CD4-positive, alpha-beta memory T cell (primary cell): Measurements from ENCODE around the gene AGMO. TPM values are rescaled to one million over a fixed set of nuclear protein-coding genes. Genes with fewer than 3 reads are reported as not detected.

Source experiments
- CTCF ChIA-PET: fragments of 350-600 bp; sonication (Branson Sonifier 250); formaldehyde crosslinking; loops from one replicate; lab custom pipeline; 2021; ENCODE audit warnings: inconsistent platforms; ENCODE audit not compliant: partially characterized antibody; lab: Charles Lee
- POLR2A ChIA-PET: fragments of 350-600 bp; sonication (Branson Sonifier 250); formaldehyde crosslinking; loops from one replicate; lab custom pipeline; 2021; ENCODE audit not compliant: partially characterized antibody; lab: Charles Lee
- DNase-seq, 5 donors: peaks; one replicate each; pipeline versions ENCODE4 v3.0.0 to v3.0.0-alpha.2; 2020 to 2022; ENCODE audit warnings: mixed read lengths in 1 of 5
- H3K27ac ChIP-seq: one replicate; pipeline ENCODE4 v1.7.0; 2013; ENCODE audit warnings: low read depth, low read length
- H3K27me3 ChIP-seq: 2 replicates; pipeline ENCODE4 v1.7.0; 2013; ENCODE audit warnings: mild to moderate bottlenecking, low read length, moderate library complexity; ENCODE audit not compliant: insufficient read depth
- H3K36me3 ChIP-seq: 2 replicates; pipeline ENCODE4 v1.7.0; 2013; ENCODE audit warnings: mild to moderate bottlenecking, low read length, moderate library complexity; ENCODE audit not compliant: insufficient read depth
- H3K4me1 ChIP-seq: 2 replicates; pipeline ENCODE4 v1.7.0; 2013; ENCODE audit warnings: mild to moderate bottlenecking, low read length, moderate library complexity; ENCODE audit not compliant: insufficient read depth
- H3K4me3 ChIP-seq, 2 donors: one replicate each; pipeline ENCODE4 v1.7.0; 2013; ENCODE audit warnings: low read length in 2 of 2, mild to moderate bottlenecking in 1 of 2
- H3K9me3 ChIP-seq, 2 donors: one replicate each; pipeline ENCODE4 v1.7.0; 2013; ENCODE audit warnings: low read length in 2 of 2, control low read depth in 1 of 2; ENCODE audit not compliant: control insufficient read depth in 1 of 2
- H3K27ac Mint-ChIP-seq, 7 donors: one replicate each; pipeline ENCODE4 v1.8.0; 2020 to 2021; ENCODE audit warnings: mixed read lengths in 7 of 7, mild to moderate bottlenecking in 6 of 7, inconsistent platforms in 3 of 7, moderate library complexity in 3 of 7
- H3K27me3 Mint-ChIP-seq, 2 donors: one replicate each; pipeline ENCODE4 v1.8.0; 2020 to 2021; ENCODE audit warnings: mixed read lengths in 2 of 2
- H3K36me3 Mint-ChIP-seq, 2 donors: one replicate each; pipeline ENCODE4 v1.8.0; 2020 to 2021; ENCODE audit warnings: mixed read lengths in 2 of 2, inconsistent platforms in 1 of 2, mild to moderate bottlenecking in 1 of 2
- H3K4me1 Mint-ChIP-seq, 4 donors: one replicate each; pipeline ENCODE4 v1.8.0; 2020 to 2021; ENCODE audit warnings: mixed read lengths in 4 of 4, mild to moderate bottlenecking in 1 of 4
- H3K4me3 Mint-ChIP-seq, 8 donors: one replicate each; pipeline ENCODE4 v1.8.0; 2020 to 2021; ENCODE audit warnings: mixed read lengths in 8 of 8, mild to moderate bottlenecking in 7 of 8, moderate library complexity in 6 of 8, inconsistent platforms in 3 of 8
- H3K9me3 Mint-ChIP-seq, 8 donors: one replicate each; pipeline ENCODE4 v1.8.0; 2020 to 2021; ENCODE audit warnings: mixed read lengths in 8 of 8, mild to moderate bottlenecking in 5 of 8, inconsistent platforms in 3 of 8, moderate library complexity in 1 of 8
- intact Hi-C: fragments of 100-400 bp; cut with micrococcal nuclease; formaldehyde crosslinking; loops from one replicate; pipeline ENCODE4 v1.15.1; 2023
- polyA plus RNA-seq, 2 donors: library from polyadenylated mRNA; unstranded; fragments of 300-500 nt; fragmentation: Illumina TruSeq; gene quantifications; one replicate each; pipeline ENCODE4 v1.2.3, GENCODE V29; 2021
- total RNA-seq, 2 experiments: library from RNA; stranded (reverse); gene quantifications; one replicate each; pipeline ENCODE4 v1.2.3, GENCODE V29; 2021

AGMO gene
- total RNA-seq, result not detected
- polyA plus RNA-seq, result not detected

DNA sequence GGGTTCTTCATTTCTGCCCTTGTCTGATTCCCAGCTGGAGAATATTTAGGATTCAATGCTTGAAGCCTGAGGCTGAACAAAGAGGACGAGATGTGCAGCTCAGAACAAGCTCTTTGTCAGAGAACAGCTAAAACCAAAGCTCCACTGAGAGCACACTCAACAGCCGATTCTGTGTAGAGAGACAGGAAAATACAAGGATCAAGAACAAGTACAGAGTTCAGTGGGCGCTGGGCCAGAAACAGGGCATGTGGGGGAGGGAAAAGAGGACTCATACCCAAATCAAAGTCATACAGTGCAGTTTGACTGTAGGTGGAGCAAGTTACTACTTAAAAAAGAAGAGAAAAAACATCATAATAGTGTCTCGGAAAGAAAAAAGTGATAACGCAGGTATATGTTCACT is at the start of gene AGMO:
Gene AGMO (minus strand): TSS at position 181 of the 400 bp plus-strand sequence.
- intact Hi-C loops, result no loop called here
- no peak for DNase-seq
- Histone ChIP-seq H3K27ac (no peak within 1 kb of the TSS), H3K9me3 (peaks cover 0 to 4% of the 10 kb centered on the region in 2 donors), H3K36me3 (no peaks in the 10 kb centered on the region), H3K27me3 (no peaks in the 10 kb centered on the region), H3K4me1 (no peaks in the 10 kb centered on the region), H3K4me3 (no peak within 1 kb of the TSS)
- Mint-ChIP-seq H3K36me3 (no peaks in the 10 kb centered on the region), H3K9me3 (peaks cover 0 to 9% (median 3%) of the 10 kb centered on the region in 8 donors), H3K27me3 (no peaks in the 10 kb centered on the region), H3K27ac (no peak within 1 kb of the TSS), H3K4me1 (no peaks in the 10 kb centered on the region), H3K4me3 (no peak within 1 kb of the TSS)
- CTCF ChIA-PET, result no interaction called here
- POLR2A ChIA-PET, result no interaction called here

DNA sequence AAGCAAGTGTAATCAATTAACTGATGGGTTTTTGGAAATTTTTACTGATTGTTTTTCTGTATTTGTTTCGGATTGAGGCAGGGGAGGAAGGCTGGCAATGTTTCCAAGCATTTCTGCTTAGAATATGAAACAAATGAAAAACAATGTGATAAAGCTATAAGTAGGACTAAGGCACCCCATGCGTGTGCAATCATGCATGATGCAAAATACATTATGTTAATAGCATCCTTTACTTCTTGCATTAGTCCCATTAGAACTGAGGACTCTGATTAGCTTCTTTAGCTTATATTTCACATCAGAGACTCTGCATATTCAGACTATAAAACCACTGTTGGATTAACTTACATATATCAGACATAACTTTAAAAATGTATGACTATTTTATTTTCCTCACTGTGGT is 48.7 kb upstream of the AGMO start:
- H3K36me3 Mint-ChIP-seq, result no peaks in the 10 kb centered on the region
- POLR2A ChIA-PET, result no interaction called here
- Histone ChIP-seq H3K36me3 (no peaks in the 10 kb centered on the region), H3K4me1 (no peaks in the 10 kb centered on the region), H3K4me3 (no peak overlapping the region), H3K27ac (no peak overlapping the region), H3K27me3 (no peaks in the 10 kb centered on the region), H3K9me3 (no peaks in the 10 kb centered on the region)
- no peak overlapping the region for H3K4me3 Mint-ChIP-seq
- peaks cover 0 to 13% (median under 1%) of the 10 kb centered on the region in 8 donors for H3K9me3 Mint-ChIP-seq
- no peak for DNase-seq
- H3K4me1 Mint-ChIP-seq, result no peaks in the 10 kb centered on the region
- intact Hi-C loops, result no loop called here
- CTCF ChIA-PET, result no interaction called here
- H3K27ac Mint-ChIP-seq, result no peak overlapping the region
- no peaks in the 10 kb centered on the region for H3K27me3 Mint-ChIP-seq

DNA sequence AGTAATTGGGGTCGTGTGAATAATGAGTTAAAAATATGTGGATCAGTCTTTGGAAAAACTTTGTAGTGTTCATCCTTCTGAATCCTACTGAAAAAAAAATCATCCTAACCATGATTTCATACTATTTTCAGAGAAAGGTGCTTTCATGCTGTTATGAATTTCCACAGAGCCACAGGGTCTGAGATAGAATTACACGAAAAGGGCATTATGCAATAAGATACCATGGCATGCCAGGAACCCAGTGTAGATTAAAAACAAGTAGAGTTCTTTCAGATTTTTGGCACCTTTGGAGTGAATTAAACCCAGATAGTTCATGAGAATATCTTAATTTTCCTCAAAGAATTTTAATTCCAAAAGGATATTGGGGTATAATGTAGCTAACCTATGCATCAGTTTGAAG is 47.5 kb upstream of the AGMO start:
- no peak overlapping the region for H3K27ac ChIP-seq
- H3K4me1 Mint-ChIP-seq, result no peaks in the 10 kb centered on the region
- H3K4me3 ChIP-seq, result no peak overlapping the region
- H3K4me3 Mint-ChIP-seq, result no peak overlapping the region
- H3K36me3 ChIP-seq, result no peaks in the 10 kb centered on the region
- no peaks in the 10 kb centered on the region for H3K27me3 Mint-ChIP-seq
- no peaks in the 10 kb centered on the region for H3K36me3 Mint-ChIP-seq
- no peak overlapping the region for H3K27ac Mint-ChIP-seq
- CTCF ChIA-PET, result no interaction called here
- POLR2A ChIA-PET, result no interaction called here
- intact Hi-C loops, result no loop called here
- H3K9me3 ChIP-seq, result no peaks in the 10 kb centered on the region
- H3K9me3 Mint-ChIP-seq, result peaks cover 0 to 10% (median under 1%) of the 10 kb centered on the region in 8 donors
- no peaks in the 10 kb centered on the region for H3K4me1 ChIP-seq
- no peaks in the 10 kb centered on the region for H3K27me3 ChIP-seq
- no peak for DNase-seq

DNA sequence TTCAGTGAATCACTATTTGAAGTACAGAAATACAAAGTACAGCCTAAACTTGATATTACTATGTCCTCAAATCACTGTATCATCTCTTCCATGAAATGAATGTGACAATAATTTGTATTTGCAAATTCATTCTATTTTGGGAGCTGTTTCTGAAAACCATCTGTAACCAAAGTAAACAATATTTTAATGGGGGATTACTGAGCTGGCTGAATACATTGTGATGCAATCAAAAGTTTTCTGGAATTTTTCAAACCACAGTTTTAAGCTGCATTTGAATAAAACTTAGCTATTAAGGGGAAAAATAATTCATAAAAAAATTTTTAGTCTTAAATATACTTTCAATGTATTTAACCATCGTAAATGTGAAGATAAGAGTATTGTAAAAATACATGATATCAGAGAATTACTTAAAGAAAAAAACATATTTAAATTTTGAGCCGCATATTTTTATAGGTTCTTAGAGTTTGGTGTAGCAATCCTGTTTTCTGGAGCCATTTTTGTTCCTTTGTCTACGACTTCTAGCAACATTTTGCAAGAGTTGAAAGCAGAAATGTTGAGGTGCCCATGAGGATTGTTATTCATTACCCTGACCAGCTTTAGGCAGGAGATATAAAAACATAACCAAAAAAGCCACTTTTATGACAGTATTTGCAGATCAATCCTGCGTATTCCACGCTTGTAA is 45.9 kb upstream of the AGMO start:
- no peaks in the 10 kb centered on the region for H3K9me3 ChIP-seq
- H3K4me1 ChIP-seq, result no peaks in the 10 kb centered on the region
- Mint-ChIP-seq H3K27me3 (no peaks in the 10 kb centered on the region), H3K36me3 (no peaks in the 10 kb centered on the region), H3K4me1 (no peaks in the 10 kb centered on the region), H3K4me3 (no peak overlapping the region), H3K27ac (no peak overlapping the region), H3K9me3 (peaks cover 0 to 12% (median 3%) of the 10 kb centered on the region in 8 donors)
- H3K4me3 ChIP-seq, result no peak overlapping the region
- H3K36me3 ChIP-seq, result no peaks in the 10 kb centered on the region
- H3K27ac ChIP-seq, result no peak overlapping the region
- DNase-seq, result no peak
- CTCF ChIA-PET, result no interaction called here
- no peaks in the 10 kb centered on the region for H3K27me3 ChIP-seq
- intact Hi-C loops, result no loop called here
- POLR2A ChIA-PET, result no interaction called here

DNA sequence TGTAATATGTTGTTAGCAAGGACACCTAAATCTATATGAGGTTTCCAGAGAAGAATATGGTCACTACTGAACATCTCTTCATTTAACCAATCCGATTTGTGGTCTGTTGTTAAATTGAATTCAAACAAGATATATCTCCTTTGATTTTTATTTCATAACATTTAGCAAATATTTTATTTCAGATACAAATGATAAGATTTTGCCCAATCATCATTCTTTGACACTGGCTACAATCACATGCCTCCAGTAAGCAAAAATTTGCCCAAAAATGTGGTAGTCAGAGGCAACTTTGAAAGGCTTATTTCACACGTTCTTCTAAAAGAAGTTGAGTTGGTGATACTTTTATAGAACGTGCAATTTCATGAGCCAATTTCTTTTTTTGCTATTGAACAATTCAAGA is 44.7 kb upstream of the AGMO start:
- no peak overlapping the region for H3K4me3 Mint-ChIP-seq
- Histone ChIP-seq H3K27ac (no peak overlapping the region), H3K4me3 (no peak overlapping the region), H3K4me1 (no peaks in the 10 kb centered on the region), H3K27me3 (no peaks in the 10 kb centered on the region), H3K36me3 (no peaks in the 10 kb centered on the region), H3K9me3 (no peaks in the 10 kb centered on the region)
- DNase-seq, result no peak
- H3K27me3 Mint-ChIP-seq, result no peaks in the 10 kb centered on the region
- no peaks in the 10 kb centered on the region for H3K4me1 Mint-ChIP-seq
- POLR2A ChIA-PET, result no interaction called here
- CTCF ChIA-PET, result no interaction called here
- no peak overlapping the region for H3K27ac Mint-ChIP-seq
- peaks cover 0 to 9% (median 2%) of the 10 kb centered on the region in 8 donors for H3K9me3 Mint-ChIP-seq
- H3K36me3 Mint-ChIP-seq, result no peaks in the 10 kb centered on the region
- intact Hi-C loops, result no loop called here

DNA sequence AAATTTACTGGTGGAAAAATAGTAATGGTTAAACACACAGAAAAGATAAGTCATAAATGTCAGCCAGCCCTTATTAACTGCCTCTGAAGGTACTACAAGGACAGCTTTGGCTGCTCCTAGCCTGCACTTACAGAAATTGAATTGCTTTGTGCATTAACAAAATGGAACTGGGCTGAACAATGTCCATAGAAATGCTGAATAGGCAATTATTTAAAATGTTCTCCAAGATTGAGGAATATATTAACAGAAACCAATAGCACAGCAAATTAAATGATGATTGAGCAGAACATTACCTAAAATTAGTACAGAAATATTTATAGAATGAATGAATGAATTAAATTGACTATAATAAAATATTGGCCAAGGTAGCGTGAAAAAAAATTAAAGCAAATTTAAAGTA is 42.4 kb upstream of the AGMO start:
- Mint-ChIP-seq H3K9me3 (peaks cover 0 to 5% (median 4%) of the 10 kb centered on the region in 8 donors), H3K4me1 (no peaks in the 10 kb centered on the region), H3K27me3 (no peaks in the 10 kb centered on the region), H3K36me3 (no peaks in the 10 kb centered on the region), H3K4me3 (no peak overlapping the region), H3K27ac (no peak overlapping the region)
- Histone ChIP-seq H3K27me3 (no peaks in the 10 kb centered on the region), H3K36me3 (no peaks in the 10 kb centered on the region), H3K9me3 (no peaks in the 10 kb centered on the region), H3K27ac (no peak overlapping the region), H3K4me1 (no peaks in the 10 kb centered on the region), H3K4me3 (no peak overlapping the region)
- intact Hi-C loops, result no loop called here
- ChIA-PET CTCF (no interaction called here), POLR2A (no interaction called here)
- no peak for DNase-seq

DNA sequence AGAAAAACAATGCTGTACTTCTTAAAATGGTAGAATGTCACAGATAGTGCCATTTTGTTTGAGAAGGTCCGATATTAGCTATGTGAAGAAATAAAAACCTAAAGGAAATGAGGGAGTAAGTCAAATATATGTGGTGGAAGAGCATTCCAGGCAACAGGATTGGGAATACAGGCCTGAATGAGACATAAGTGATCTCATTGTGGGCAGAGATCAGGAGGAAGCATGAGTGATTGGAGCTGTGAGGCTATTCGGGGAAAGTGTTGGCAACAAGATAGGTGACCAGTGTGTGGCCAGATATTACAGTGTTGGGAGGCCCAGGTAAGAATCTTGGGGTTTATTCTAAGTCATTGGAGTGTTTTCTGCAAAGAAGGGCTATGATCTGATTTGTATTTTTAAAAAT is 41.3 kb upstream of the AGMO start:
- Mint-ChIP-seq H3K9me3 (peaks cover 0 to 5% (median 2%) of the 10 kb centered on the region in 8 donors), H3K27ac (no peak overlapping the region), H3K27me3 (no peaks in the 10 kb centered on the region), H3K4me3 (no peak overlapping the region), H3K4me1 (no peaks in the 10 kb centered on the region), H3K36me3 (no peaks in the 10 kb centered on the region)
- intact Hi-C loops, result no loop called here
- Histone ChIP-seq H3K4me3 (no peak overlapping the region), H3K4me1 (no peaks in the 10 kb centered on the region), H3K36me3 (no peaks in the 10 kb centered on the region), H3K27me3 (no peaks in the 10 kb centered on the region), H3K27ac (no peak overlapping the region), H3K9me3 (no peaks in the 10 kb centered on the region)
- POLR2A ChIA-PET, result no interaction called here
- CTCF ChIA-PET, result no interaction called here
- DNase-seq, result no peak
